HL-60 (cell line): ENCODE data around the gene CTNNA3.

Experiments used
- DNase-seq, 2 experiments: peaks; one replicate each; pipeline ENCODE4 v3.0.0-alpha.2; 2010 to 2020; ENCODE audit warnings: low read depth in 1 of 2, low spot score in 1 of 2
- H3K27ac ChIP-seq: fragments of 250-450 bp; sonication (Bioruptor Pico); replicated peaks from 2 replicates; pipeline ENCODE4 v1.5.1; 2020; ENCODE audit warnings: mild to moderate bottlenecking, moderate library complexity
- H3K27me3 ChIP-seq: fragments of 250-450 bp; sonication (Bioruptor Pico); 2 replicates; pipeline ENCODE4 v1.5.1; 2021; ENCODE audit warnings: mild to moderate bottlenecking, moderate library complexity; ENCODE audit not compliant: insufficient read depth, poor library complexity, severe bottlenecking
- H3K4me3 ChIP-seq: replicated peaks from 2 replicates; pipeline ENCODE4 v1.5.1; 2011; ENCODE audit warnings: mild to moderate bottlenecking, control low read depth, low read length; ENCODE audit not compliant: insufficient read depth
- CTCF ChIP-seq: IDR thresholded peaks from one replicate; pipeline ENCODE4 v1.5.1; 2011; ENCODE audit warnings: low read length, control low read depth, inconsistent platforms; ENCODE audit not compliant: insufficient read depth
- GABPA ChIP-seq: IDR thresholded peaks from 2 replicates; pipeline ENCODE4 v1.6.1; 2012; ENCODE audit warnings: low read depth
- POLR2AphosphoS5 ChIP-seq: IDR thresholded peaks from 2 replicates; pipeline ENCODE4 v1.6.1; 2012; ENCODE audit warnings: low read depth
- REST ChIP-seq: IDR thresholded peaks from 2 replicates; pipeline ENCODE4 v1.6.1; 2012; ENCODE audit warnings: low read depth; ENCODE audit not compliant: insufficient replicate concordance
- SPI1 ChIP-seq: IDR thresholded peaks from 2 replicates; pipeline ENCODE4 v1.6.1; 2012; ENCODE audit warnings: low read depth, mild to moderate bottlenecking, borderline replicate concordance

Gene CTNNA3

GRCh38 chr10:65968437-65968836 is 1727.6 kb downstream of the CTNNA3 start:
- no peak overlapping the region for H3K27ac ChIP-seq

GRCh38 chr10:65964205-65964604 is 1731.8 kb downstream of the CTNNA3 start:
- no peak for DNase-seq
- no peak overlapping the region for H3K4me3 ChIP-seq
- no peak for TF ChIP-seq CTCF
- TF ChIP-seq POLR2AphosphoS5: no peak
- no peak for TF ChIP-seq SPI1
- TF ChIP-seq REST: no peak
- TF ChIP-seq GABPA: no peak
- H3K27ac ChIP-seq: no peak overlapping the region
- H3K27me3 ChIP-seq: no peaks in the 10 kb centered on the region

More at GRCh38 chr10:65968437-65968836, 1727.6 kb downstream of the CTNNA3 start:
- Histone ChIP-seq H3K4me3 (no peak overlapping the region), H3K27me3 (no peaks in the 10 kb centered on the region)
- TF ChIP-seq SPI1: no peak
- no peak for TF ChIP-seq CTCF
- no peak for TF ChIP-seq GABPA
- no peak for TF ChIP-seq REST
- TF ChIP-seq POLR2AphosphoS5: no peak
- no peak for DNase-seq

- no peak for DNase-seq
- H3K27ac ChIP-seq: no peak overlapping the region
- TF ChIP-seq GABPA (no peak), CTCF (no peak), REST (no peak), SPI1 (no peak), POLR2AphosphoS5 (no peak)
- no peaks in the 10 kb centered on the region for H3K27me3 ChIP-seq
- no peak overlapping the region for H3K4me3 ChIP-seq
Observed at GRCh38 chr10:65952086-65952485, 1743.9 kb downstream of the CTNNA3 start.
